RWPE2 (cell line): Measurements from ENCODE around the gene LRRC46.

Source experiments
- ATAC-seq: fragments of 200-7000 bp; cut with Tn5 transposase; 3 replicates; pipeline ENCODE4 v1.9.1; 2021; ENCODE audit warnings: low read depth
- DNase-seq: peaks from one replicate; pipeline ENCODE4 v3.0.0-alpha.2; 2020; ENCODE audit warnings: low spot score
- H3K27ac ChIP-seq: fragments of 450-650 bp; 2 replicates; pipeline ENCODE4 v1.5.1; 2017; ENCODE audit warnings: mild to moderate bottlenecking; ENCODE audit not compliant: poor library complexity, severe bottlenecking
- H3K27me3 ChIP-seq: fragments of 250-450 bp; sonication (Bioruptor Pico); 2 replicates; pipeline ENCODE4 v1.5.1; 2021; ENCODE audit warnings: mild to moderate bottlenecking, moderate library complexity; ENCODE audit not compliant: insufficient read depth, poor library complexity, severe bottlenecking
- H3K36me3 ChIP-seq: fragments of 250-450 bp; sonication (Bioruptor Pico); 2 replicates; pipeline ENCODE4 v1.5.1; 2020; ENCODE audit warnings: low read depth, mild to moderate bottlenecking, moderate library complexity
- H3K4me1 ChIP-seq: fragments of 250-450 bp; sonication (Bioruptor Pico); 2 replicates; pipeline ENCODE4 v1.5.1; 2021; ENCODE audit warnings: mild to moderate bottlenecking, moderate library complexity; ENCODE audit not compliant: insufficient read depth, poor library complexity, severe bottlenecking
- H3K4me3 ChIP-seq: fragments of 250-450 bp; sonication (Bioruptor Pico); 2 replicates; pipeline ENCODE4 v1.5.1; 2021; ENCODE audit warnings: mild to moderate bottlenecking, moderate library complexity; ENCODE audit not compliant: severe bottlenecking
- H3K9me3 ChIP-seq: fragments of 250-450 bp; sonication (Bioruptor Pico); 2 replicates; pipeline ENCODE4 v1.5.1; 2021; ENCODE audit warnings: mild to moderate bottlenecking, moderate library complexity; ENCODE audit not compliant: severe bottlenecking
- CTCF ChIP-seq: fragments of 450-650 bp; IDR thresholded peaks from one replicate; pipeline ENCODE4 v1.5.1; 2017; ENCODE audit warnings: mild to moderate bottlenecking, moderate library complexity; ENCODE audit not compliant: poor library complexity, severe bottlenecking

Gene LRRC46

GRCh38 chr17:47808830-47809480 lies 22.5 kb upstream of the LRRC46 start:
- H3K36me3 ChIP-seq = peaks cover 7% of the 10 kb centered on the region; the same call in 1 of the 2 replicates
- no peak overlapping the region for H3K27ac ChIP-seq

GRCh38 chr17:47810200-47810821 lies 21.2 kb upstream of the LRRC46 start:
- no peaks in the 10 kb centered on the region for H3K27me3 ChIP-seq
- peaks cover 13% of the 10 kb centered on the region for H3K36me3 ChIP-seq
- H3K9me3 ChIP-seq = no peaks in the 10 kb centered on the region
- TF ChIP-seq CTCF = no peak
- peak; percentile 91 for DNase-seq
- peak overlapping the region; percentile 26 for H3K27ac ChIP-seq
- H3K4me1 ChIP-seq = peaks cover 10% of the 10 kb centered on the region
- peak; percentile 86 for ATAC-seq
- no peak overlapping the region for H3K4me3 ChIP-seq

More at GRCh38 chr17:47808830-47809480, 22.5 kb upstream of the LRRC46 start:
- no peak for TF ChIP-seq CTCF
- peaks cover 10% of the 10 kb centered on the region for H3K4me1 ChIP-seq
- H3K9me3 ChIP-seq = no peaks in the 10 kb centered on the region
- no peak for ATAC-seq
- no peak overlapping the region for H3K4me3 ChIP-seq
- no peaks in the 10 kb centered on the region for H3K27me3 ChIP-seq
- peak; percentile 61 for DNase-seq

GRCh38 chr17:47810901-47811635 lies 20.4 kb upstream of the LRRC46 start:
- DNase-seq (peak; percentile 49), ATAC-seq (no peak)
- no peak for TF ChIP-seq CTCF
- Histone ChIP-seq H3K4me1 (peaks cover 10% of the 10 kb centered on the region), H3K4me3 (no peak overlapping the region), H3K9me3 (no peaks in the 10 kb centered on the region), H3K27ac (peak overlapping the region; percentile 26), H3K27me3 (no peaks in the 10 kb centered on the region), H3K36me3 (peaks cover 20% of the 10 kb centered on the region)

GRCh38 chr17:47811709-47812108 lies 19.8 kb upstream of the LRRC46 start:
- H3K27ac ChIP-seq = no peak overlapping the region
- H3K4me3 ChIP-seq = no peak overlapping the region
- no peaks in the 10 kb centered on the region for H3K9me3 ChIP-seq
- DNase-seq (no peak), ATAC-seq (no peak)
- peaks cover 25% of the 10 kb centered on the region for H3K36me3 ChIP-seq
- peaks cover 10% of the 10 kb centered on the region for H3K4me1 ChIP-seq
- TF ChIP-seq CTCF = no peak
- H3K27me3 ChIP-seq = no peaks in the 10 kb centered on the region
